NCI-H748 (cell line): ENCODE results near the gene GADD45B.
"Not testable (repeated sequence)": the region's sequence is repeated elsewhere in the genome, so short reads cannot be mapped to it uniquely, and the experiment has no call there.

Experiments
- DNase-seq: peaks from one replicate; lab custom pipeline; 2025; ENCODE audit not compliant: unreplicated experiment; lab: John Stamatoyannopoulos, UW

The GADD45B gene

DNA sequence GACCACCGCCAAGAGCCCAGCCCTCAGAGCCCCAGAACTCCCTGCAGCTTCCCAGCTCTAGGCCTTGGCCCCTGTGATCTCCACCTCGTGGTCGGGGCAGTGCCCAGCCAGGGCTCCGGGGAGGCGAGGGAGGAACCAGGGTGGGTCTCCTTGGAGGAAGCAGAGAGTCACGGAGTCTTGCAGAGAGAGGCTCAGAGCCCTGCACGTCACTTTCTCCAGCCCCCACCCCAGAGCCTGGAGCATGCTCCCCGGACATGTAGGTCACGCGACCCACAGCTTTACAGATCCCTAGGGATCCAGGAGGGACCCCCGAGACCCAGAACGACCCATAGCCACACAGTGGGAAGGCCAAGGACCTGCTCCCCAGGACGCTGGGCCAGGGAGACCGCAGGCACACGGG is 11.9 kb downstream of the GADD45B start:
- no peak for DNase-seq

DNA sequence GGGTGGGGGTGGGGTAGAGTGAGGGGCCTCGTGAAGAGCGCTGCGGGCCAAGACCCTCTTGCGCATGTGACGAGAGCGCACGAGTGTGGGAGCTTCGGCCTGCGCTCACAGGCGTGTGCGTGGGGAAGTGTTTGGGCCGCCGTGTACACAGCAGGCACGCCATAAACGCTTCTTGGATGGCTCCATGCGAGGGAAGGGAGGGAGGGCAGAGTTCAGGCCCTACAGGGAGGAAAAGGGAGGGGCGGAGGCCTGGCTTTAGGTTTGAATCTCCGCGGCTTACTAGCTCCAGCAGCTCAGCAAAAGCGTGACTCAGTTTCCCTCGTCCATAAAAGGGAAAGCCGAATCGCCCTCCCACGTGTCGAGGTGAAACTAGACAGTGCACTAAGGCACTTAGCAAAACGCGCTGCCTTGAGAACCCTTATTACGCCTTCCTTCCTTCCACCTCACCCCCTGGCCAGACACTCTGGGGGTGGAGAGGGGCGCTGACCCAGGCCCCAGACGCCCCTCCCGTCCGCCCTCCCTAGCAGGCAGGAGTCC is 12.5 kb downstream of the GADD45B start:
- DNase-seq: no peak

DNA sequence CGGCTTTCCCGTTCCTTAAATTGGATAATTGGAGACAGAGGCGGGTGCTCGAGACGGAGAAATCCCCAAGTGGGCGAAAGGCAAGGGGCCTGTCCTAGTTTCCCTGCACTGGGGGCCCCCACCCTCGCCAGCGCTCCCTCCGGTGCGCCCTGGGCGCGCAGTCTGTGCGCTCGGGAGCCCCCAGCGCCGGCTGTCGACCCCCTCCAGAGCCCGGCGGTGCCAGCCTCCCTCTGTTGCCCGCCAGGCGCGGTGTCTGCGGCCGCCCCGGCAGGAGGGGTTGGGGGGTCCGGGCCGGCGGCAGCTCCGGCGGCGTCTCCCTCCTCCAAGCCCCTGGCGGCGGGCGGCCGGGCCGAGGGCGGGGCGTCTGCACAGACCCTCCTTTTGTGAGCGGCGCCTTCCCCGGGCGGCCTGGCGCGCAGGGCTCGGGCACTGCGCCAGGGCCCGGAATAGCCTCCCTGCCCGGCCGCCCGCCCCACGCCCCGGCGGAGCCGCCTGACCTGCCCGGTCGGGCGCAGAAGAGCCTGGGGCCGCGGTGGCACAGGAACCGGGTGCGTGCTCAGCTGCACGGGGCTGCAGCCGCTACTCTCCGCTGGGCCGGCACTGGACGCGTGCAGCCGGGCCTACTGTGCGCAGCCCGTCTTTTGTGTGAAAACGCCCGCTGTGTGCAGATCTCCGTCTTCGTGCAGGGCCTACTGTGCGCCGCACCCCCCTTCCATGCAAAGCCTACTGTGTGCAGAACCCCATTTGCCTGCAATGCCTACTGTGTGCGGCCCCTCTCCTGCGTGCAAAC is 13.2 kb downstream of the GADD45B start:
- peak; percentile 70 for DNase-seq

DNA sequence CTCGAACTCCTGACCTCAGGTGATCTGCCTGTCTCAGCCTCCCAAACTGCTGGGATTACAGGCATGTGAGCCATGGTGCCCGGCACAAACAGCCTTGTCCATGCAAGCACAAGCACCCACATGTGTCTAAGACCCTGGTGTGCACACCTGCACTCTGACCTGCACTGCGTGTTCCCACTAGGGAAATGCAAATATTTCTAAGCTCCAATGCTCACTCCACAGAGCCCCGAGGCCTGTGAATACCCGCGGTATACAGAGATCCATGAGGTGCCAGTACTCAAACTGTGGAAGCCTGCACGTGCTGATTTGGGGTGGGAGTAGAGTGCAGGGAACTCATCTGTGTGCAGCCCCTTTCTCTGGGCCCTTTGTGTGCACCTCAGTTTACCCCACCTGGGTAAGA is 14.7 kb downstream of the GADD45B start:
- no peak for DNase-seq

DNA sequence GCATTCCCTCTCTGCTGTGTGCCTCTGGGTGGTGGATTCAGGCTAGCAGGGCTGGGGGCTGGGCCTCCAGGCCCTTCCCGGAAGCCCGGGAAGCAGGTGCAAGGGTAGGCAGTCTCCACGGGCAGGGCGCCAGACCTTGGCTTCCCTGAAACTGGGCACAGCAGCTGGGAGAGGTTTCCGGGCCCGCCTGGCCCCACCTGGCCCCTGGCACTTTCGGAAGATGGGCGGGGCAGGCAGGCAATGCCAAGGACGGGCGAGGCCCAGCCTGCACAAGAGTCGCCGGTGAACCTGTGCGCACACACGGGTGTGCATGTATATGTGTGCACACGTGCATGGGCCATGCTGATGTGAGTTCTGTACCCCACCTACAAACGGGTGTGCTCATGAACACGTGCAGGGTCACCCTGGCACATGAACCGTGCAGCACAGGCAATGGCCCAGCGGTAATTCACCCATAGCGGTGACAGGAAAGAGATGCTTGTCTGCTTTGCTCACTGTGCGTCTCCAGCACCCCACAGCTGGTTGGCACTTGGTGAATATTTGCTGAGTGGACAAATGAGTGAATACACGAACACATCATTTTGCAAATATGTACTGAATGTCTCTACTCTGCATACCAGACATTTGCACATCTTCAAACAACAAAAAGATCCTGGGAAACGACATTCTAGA is 15.3 kb downstream of the GADD45B start:
- DNase-seq: peak; percentile 83

DNA sequence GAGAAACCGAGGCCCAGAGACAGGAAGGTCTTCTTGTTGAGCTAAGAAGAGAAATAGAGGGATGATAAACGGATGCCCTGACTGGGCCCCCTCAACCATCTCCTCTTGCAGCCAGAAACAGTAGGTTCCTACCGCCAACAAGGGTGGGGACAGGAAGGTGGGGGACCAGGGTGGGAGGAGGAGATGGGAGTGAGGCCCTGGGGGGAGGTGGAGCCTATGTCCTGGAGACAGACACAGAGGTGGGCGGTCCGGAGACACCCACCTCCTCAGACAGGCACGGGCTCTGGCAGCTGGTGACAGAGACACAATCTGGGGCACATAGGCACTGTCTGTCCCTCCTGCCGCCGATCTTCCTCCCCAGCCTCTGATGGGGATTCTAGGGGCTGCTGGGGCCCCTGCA is 16.9 kb downstream of the GADD45B start:
- no peak for DNase-seq

DNA sequence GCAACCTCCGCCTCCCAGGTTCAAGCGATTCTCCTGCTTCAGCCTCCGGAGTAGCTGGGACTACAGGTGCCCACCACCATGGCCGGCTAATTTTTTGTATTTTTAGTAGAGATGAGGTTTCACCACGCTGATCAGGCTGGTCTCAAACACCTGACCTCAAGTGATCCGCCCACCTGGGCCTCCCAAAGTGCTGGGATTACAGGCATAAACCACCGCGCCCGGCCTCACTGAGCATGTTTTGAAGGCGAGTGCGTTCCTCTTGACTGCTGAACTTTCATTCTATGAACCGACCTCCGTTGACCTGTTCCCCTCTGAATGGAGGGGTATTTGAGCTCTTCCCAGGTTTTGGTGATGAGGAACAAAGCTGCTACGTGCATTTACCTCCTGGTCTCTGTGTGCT is 17.5 kb downstream of the GADD45B start:
- DNase-seq: not testable (repeated sequence)

DNA sequence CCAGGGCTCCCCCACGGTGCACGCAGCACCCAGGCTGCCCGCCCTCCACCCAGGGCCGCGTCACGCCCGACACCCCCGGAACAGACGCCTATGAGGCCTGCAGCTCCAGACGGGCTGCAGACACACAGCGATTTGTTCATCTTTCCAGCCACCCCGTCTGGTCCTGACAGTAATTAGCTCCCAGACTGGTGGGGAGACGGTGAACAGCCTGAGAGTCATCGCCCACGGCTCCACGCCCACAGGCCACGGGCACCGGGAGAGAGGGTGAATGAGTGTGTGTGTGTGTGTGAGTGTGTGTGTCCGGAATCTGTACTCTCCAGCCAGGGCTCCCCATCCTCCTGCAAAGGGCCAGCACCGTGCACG is 18.1 kb downstream of the GADD45B start:
- no peak for DNase-seq

DNA sequence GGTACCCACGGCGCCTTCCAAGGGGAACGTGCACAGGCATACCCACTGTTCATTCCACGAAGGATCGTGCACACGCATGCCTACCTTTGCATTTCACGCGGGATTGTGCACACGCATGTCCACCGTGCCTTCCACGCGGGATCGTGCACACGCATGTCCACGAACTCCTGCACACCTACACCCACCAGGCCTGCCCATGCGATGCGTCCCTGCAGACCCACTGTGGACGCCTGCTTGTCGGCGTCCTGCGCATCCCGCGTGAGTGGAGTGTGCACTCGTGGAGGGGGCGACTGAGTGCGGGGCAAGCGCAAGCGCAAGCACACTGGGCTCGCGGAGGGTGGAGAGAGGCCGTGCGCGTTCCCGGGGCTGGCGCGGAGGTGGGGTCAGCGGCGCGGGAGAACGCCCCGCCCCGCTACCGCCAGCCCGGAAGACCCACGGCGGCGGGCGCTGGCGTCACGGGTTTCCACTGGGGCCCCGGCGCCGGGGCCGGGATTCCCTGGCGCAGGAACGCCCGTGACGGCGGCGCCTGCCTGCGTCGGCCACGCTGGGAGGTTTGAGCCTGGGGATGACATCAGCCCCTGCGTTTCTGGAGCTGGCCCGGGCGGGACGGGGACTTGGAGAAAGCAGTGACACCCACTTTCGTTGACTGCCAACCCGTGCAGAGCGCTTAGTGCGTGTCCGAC is 18.7 kb downstream of the GADD45B start:
- DNase-seq: peak; percentile 41

DNA sequence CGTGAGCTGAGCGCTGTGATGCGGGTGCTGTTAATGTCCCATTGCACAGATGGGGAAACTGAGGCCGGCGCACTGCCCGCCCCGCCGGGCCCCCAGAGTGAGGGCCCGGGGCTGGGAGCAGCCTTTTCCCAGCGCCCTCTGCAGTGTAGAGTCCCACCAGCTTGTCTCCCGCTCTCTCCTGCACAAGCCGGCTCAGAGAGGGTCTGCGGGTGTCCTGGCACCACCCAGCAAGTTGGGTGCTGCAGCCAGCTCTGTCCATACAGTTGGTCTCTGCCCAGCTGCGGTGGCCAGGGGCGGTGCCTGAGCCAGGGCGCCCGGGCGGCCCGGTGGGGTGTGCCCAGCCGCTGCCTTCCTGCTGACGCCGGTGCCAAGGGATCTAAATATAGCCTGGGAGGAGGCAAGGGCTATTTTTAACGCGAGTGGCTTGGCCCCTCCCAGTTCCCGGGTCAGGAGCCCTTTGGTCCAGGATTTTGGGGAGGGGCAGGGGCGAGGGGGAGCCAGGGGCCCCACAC is 19.3 kb downstream of the GADD45B start:
- DNase-seq: peak; percentile 37

DNA sequence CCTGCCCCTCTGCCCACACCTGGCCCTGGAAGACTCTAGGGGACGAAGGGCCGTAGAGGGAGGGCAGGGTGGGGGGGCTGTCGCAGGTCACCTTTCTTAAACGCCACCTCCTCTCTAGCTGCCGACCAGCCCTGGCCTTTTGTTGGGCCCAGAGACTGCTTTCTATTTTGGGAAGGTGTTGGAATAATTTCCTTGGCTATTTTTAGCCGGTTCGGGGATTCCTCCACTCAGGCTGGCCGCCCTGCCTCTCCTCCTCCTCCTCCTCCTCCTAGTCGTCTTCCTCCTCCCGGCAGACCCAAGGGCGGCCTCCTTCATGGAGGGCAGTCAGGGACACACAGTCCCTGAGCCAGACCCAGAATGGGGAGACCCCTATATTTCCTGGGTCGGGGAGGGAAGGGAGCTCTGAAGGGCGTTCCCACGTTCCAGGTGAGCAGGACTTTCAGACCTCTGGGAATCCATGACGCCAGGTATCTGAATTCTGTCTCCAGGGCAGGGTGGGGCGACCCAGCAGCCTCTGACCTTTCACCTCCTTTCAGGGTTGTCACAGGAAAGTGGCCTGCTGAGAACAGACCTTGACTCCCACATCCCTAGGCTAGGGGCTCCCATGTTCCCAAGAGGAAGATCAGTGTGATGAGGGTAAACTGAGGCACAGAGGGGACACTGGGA is 19.9 kb downstream of the GADD45B start:
- DNase-seq: no peak

DNA sequence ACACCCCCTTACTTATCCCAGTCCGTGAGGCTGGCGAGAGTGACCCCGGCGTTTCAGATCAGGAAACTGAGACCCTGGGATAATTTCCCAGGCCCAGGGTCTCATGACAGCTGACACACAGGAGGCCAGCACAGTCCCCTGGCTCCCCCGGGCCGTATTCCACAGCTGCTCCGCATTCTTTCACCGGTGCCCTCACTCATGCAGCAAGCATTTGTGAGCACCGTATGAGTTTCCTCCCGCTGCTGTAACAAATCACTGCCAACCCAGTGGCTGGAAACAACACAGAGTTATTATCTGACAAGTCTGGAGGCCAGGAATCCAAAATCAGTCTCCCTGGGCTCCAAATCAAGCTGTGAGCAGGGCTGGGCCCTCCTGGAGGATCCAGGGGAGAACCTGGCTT is 21.3 kb downstream of the GADD45B start:
- DNase-seq: no peak

DNA sequence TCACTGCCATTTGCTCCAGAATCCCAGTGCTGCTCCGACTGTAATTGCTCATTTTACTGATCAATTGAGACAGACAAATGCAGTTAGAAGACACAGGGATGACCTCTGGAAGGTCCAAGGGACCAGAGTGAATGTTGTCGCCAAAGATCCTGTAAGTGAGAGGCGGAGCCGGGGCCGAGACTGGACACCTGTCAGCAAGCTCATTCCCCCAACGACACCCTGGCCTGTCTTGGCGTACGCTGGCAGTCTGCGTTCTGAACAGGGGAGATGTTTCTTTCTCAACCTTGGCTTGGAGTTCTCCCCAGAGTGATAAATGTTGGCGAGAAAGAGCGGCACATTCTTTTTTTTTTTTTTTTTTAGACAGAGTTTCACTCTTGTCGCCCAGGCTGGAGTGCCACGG is 24.2 kb downstream of the GADD45B start:
- DNase-seq: no peak

DNA sequence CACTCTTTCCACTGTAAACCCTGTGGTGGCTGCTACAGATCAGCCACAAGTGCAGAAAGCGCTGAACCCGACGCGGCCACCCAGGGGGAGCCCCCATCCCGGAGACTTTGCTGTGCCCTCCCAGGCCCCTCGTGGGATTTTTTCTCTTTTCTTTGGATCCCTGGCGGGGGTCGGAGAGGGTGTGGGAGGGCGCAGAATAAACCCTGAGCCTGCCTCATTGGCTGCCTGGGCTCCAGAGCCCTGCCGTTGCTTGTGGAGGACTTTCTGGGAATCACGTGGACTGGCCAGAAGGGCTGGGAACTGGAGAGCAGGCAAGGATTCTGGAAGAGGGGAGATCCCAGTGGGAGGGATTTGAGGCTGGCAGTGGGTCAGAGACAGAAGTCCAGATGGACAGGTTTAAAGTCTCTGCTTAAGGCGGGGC is 24.9 kb downstream of the GADD45B start:
- DNase-seq: no peak

DNA sequence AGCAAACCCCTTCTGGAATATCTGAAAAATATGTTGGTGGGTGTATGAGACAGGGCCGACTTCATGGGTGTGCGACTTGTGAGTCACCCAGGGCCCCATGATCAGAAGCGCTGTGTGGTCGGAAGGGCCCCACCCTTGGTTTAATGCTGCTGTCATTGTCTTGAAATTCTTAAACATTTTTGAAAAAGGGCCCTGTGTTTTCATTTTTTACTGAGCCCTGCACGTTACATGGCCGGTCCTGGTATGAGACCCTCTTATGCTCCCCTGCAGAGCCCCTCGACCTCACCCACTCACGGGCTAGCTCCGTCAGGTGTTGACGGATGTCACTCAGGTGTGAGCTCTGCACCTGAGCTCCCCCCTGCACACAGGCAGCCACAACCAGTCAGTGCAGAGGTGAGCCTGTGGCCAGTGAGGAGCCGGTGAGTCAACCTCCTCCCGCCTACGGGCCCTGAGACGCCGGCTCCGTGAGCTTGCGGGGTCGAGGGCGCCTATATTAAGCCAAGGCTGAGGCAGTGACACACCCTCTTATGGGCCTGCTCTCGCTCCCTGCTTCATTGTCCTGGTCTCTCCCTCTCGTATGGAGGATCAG is 27.7 kb downstream of the GADD45B start:
- no peak for DNase-seq

DNA sequence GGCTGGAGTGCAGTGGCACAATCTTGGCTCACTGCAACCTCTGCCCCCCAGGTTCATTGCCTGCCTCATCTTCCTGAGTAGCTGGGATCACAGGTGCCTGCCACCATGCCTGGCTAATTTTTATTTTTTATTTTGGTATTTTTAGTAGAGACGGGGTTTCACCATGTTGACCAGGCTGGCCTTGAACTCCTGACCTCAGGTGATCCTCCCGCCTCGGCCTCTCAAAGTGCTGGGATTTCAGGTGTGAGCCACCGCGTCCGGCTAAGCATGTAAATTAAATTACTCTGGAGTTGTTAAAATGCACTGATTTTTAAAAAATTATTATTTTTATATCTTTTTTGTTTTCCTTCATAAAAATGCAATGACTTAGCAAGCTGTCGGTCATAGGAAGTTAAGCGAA is 30.7 kb downstream of the GADD45B start:
- DNase-seq: not testable (repeated sequence)

DNA sequence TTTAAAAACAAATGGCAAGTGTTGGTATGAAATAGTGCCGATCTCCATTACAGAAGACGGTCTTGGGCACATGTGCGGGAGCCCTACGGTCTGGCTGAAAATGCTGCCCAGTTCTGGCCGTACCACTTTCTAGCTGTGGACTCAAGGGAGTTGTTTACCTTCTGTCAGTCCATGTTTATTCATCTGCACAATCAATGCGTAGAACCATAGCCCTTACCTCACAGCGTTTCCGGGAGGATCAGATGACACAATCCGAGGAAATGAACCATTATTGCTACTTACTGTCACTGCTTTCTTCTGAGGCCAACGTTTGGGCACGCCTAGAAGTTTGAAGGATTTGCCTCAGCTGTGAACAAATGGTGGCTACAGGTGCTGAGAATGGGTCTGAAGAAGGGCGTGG is 31.2 kb downstream of the GADD45B start:
- peak; percentile 92 for DNase-seq

DNA sequence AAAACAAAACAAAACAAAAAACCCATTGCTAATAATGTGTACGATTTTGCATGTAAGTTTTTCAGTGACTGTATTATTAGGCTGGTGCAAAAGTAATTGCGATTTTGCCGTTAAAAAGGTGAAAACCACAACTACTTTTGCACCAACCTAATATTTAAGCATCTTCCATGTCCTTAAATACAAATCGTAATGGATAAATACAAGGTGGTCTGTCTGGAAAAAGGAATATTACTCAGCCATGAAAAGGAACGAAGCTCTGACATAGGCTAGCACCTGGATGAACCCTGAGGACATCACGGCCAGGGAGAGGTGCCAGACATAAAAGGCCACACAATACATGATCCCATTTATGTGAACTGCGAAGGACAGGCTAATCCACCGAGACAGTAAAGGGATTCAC is 33.2 kb downstream of the GADD45B start:
- DNase-seq: no peak

DNA sequence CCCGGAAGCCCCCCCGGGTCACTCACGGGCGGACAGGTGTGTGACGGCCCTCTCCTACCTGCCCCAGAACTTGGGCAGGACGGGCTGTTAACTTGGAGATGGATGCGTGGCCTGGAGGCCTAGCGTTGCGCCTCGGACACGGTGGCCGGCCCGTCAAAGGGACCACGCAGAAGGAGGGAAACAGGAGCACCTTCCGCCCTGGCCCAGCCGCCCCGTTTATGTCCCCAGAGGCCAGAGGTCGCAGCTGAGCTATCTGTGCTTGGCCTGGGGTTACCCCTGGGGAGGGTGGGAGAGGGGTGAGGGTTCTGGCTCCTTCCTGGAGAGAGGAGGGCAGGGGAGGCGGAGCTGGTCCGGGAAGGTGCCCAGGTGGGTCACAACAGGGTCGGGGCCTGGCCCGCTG is 35.6 kb downstream of the GADD45B start:
- no peak for DNase-seq

DNA sequence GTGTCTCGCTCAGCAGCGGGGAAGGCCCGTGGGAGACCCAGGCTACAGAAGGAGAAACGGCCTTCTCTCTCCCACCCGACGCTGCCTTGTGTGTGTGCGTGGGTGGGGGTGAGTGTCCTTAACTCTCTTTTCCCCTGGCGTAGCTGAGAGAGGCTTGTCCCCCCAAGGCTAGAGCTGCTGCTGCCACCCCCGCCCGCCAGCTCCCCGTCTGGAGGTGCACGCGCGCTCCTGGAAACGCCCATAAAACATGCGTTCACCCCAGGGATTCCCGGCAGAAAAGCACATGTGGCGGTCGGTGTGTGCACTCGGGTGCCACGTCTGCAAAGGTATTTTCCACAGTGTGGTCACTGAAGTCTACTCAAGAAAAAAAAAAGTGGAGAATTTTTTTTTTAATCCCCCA is 36.1 kb downstream of the GADD45B start:
- no peak for DNase-seq
